ENCODE data around the gene DYNC2H1. TPM values are rescaled to one million over a fixed set of nuclear protein-coding genes. Genes with fewer than 3 reads are reported as not detected.

Gene DYNC2H1
- total RNA-seq, 1 donor from 2014 or later, result 46.4 TPM

GRCh38 chr11:103420593-103420992 is 311.4 kb downstream of the DYNC2H1 start:
- H3K4me3 ChIP-seq (ENCODE audit: low read length in 3 of 3), result no peak overlapping the region
- H3K9ac ChIP-seq (ENCODE audit: low read depth in 1 of 3, low read length in 3 of 3), result no peak overlapping the region
- no peaks in the 10 kb centered on the region for H3K27me3 ChIP-seq (ENCODE audit: control insufficient read depth in 3 of 3, insufficient read depth in 3 of 3, low read length in 3 of 3)
- no peak overlapping the region for H3K27ac ChIP-seq (ENCODE audit: low read depth, low read length)
- H3K36me3 ChIP-seq (ENCODE audit: control insufficient read depth in 3 of 3, insufficient read depth in 3 of 3, low read length in 3 of 3), result no peaks in the 10 kb centered on the region
- H3K9me3 ChIP-seq (ENCODE audit: control insufficient read depth in 3 of 3, low read length in 3 of 3), result peaks cover 0 to 2% (median 0%) of the 10 kb centered on the region in 3 donors
- no peaks in the 10 kb centered on the region for H3K4me1 ChIP-seq (ENCODE audit: control insufficient read depth in 3 of 3, insufficient read depth in 3 of 3, low read length in 3 of 3)

- H3K9ac ChIP-seq (ENCODE audit: low read depth in 1 of 3, low read length in 3 of 3), result no peak overlapping the region
- H3K4me1 ChIP-seq (ENCODE audit: control insufficient read depth in 3 of 3, insufficient read depth in 3 of 3, low read length in 3 of 3), result no peaks in the 10 kb centered on the region
- H3K4me3 ChIP-seq (ENCODE audit: low read length in 3 of 3), result no peak overlapping the region
- no peak overlapping the region for H3K27ac ChIP-seq (ENCODE audit: low read depth, low read length)
- no peaks in the 10 kb centered on the region for H3K9me3 ChIP-seq (ENCODE audit: control insufficient read depth in 3 of 3, low read length in 3 of 3)
- no peaks in the 10 kb centered on the region for H3K36me3 ChIP-seq (ENCODE audit: control insufficient read depth in 3 of 3, insufficient read depth in 3 of 3, low read length in 3 of 3)
- H3K27me3 ChIP-seq (ENCODE audit: control insufficient read depth in 3 of 3, insufficient read depth in 3 of 3, low read length in 3 of 3), result no peaks in the 10 kb centered on the region
Observed at GRCh38 chr11:103433386-103434072, 324.3 kb downstream of the DYNC2H1 start.

DNA sequence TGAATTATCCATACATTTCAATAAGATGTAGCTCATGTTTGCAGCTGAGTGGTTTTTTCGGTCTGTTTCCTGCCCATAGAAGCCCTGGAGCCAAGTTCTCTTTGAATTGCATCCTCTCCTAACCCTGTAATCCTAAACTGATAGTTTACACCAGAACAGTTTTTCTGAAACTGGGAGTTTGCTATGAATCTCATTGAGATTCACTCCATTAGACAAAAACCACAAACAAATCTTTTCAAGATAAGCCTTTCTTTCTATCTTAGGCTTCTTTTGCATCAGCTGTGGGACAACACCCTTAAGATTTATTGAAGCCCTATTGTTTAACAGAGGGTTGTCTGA is 324.8 kb downstream of the DYNC2H1 start:
- no peak overlapping the region for H3K27ac ChIP-seq (ENCODE audit: low read depth, low read length)
- no peaks in the 10 kb centered on the region for H3K4me1 ChIP-seq (ENCODE audit: control insufficient read depth in 3 of 3, insufficient read depth in 3 of 3, low read length in 3 of 3)
- H3K9me3 ChIP-seq (ENCODE audit: control insufficient read depth in 3 of 3, low read length in 3 of 3), result no peaks in the 10 kb centered on the region
- no peak overlapping the region for H3K9ac ChIP-seq (ENCODE audit: low read depth in 1 of 3, low read length in 3 of 3)
- no peak overlapping the region for H3K4me3 ChIP-seq (ENCODE audit: low read length in 3 of 3)
- no peaks in the 10 kb centered on the region for H3K27me3 ChIP-seq (ENCODE audit: control insufficient read depth in 3 of 3, insufficient read depth in 3 of 3, low read length in 3 of 3)
- no peaks in the 10 kb centered on the region for H3K36me3 ChIP-seq (ENCODE audit: control insufficient read depth in 3 of 3, insufficient read depth in 3 of 3, low read length in 3 of 3)

DNA sequence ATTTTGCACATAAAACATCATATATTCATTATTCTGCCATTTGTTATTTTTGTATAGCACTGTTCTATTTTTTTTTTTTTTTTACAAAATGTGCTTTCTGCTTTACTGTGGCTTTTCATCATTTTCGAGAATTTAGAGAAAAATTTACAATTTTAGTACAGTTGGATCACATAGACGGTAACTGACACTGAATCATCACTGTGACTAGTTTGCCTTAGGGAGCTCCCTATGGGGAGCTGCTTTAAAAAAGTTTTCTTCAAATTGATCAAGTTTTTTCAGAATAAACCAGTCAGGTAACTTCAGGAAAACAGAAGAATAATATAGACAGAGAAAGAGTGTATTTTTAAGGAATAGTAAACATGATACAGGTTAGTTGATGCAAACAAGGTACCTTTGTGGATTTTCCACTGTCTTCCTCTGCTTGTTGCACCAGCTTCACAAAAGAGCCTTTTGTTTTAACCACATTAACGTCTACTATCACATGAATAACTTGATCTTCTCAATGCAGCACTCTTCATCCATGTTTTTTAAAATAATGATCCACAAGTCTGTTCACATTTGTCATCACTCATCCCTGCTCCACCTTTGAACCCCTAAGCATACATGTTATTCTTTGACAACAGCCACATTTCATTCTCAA is 327.0 kb downstream of the DYNC2H1 start:
- Histone ChIP-seq H3K4me3 (ENCODE audit: low read length in 3 of 3) (no peak overlapping the region), H3K4me1 (ENCODE audit: control insufficient read depth in 3 of 3, insufficient read depth in 3 of 3, low read length in 3 of 3) (no peaks in the 10 kb centered on the region), H3K36me3 (ENCODE audit: control insufficient read depth in 3 of 3, insufficient read depth in 3 of 3, low read length in 3 of 3) (no peaks in the 10 kb centered on the region), H3K27ac (ENCODE audit: low read depth, low read length) (no peak overlapping the region), H3K9ac (ENCODE audit: low read depth in 1 of 3, low read length in 3 of 3) (no peak overlapping the region), H3K27me3 (ENCODE audit: control insufficient read depth in 3 of 3, insufficient read depth in 3 of 3, low read length in 3 of 3) (no peaks in the 10 kb centered on the region), H3K9me3 (ENCODE audit: control insufficient read depth in 3 of 3, low read length in 3 of 3) (no peaks in the 10 kb centered on the region)

- no peaks in the 10 kb centered on the region for H3K36me3 ChIP-seq (ENCODE audit: control insufficient read depth in 3 of 3, insufficient read depth in 3 of 3, low read length in 3 of 3)
- H3K4me3 ChIP-seq (ENCODE audit: low read length in 3 of 3), result no peak overlapping the region
- H3K4me1 ChIP-seq (ENCODE audit: control insufficient read depth in 3 of 3, insufficient read depth in 3 of 3, low read length in 3 of 3), result no peaks in the 10 kb centered on the region
- no peaks in the 10 kb centered on the region for H3K27me3 ChIP-seq (ENCODE audit: control insufficient read depth in 3 of 3, insufficient read depth in 3 of 3, low read length in 3 of 3)
- no peak overlapping the region for H3K9ac ChIP-seq (ENCODE audit: low read depth in 1 of 3, low read length in 3 of 3)
- no peaks in the 10 kb centered on the region for H3K9me3 ChIP-seq (ENCODE audit: control insufficient read depth in 3 of 3, low read length in 3 of 3)
- no peak overlapping the region for H3K27ac ChIP-seq (ENCODE audit: low read depth, low read length)
Observed at GRCh38 chr11:103441021-103441420, 331.8 kb downstream of the DYNC2H1 start.

GRCh38 chr11:103448966-103449365 is 339.7 kb downstream of the DYNC2H1 start:
- Histone ChIP-seq H3K27me3 (ENCODE audit: control insufficient read depth in 3 of 3, insufficient read depth in 3 of 3, low read length in 3 of 3) (no peaks in the 10 kb centered on the region), H3K36me3 (ENCODE audit: control insufficient read depth in 3 of 3, insufficient read depth in 3 of 3, low read length in 3 of 3) (no peaks in the 10 kb centered on the region), H3K9ac (ENCODE audit: low read depth in 1 of 3, low read length in 3 of 3) (no peak overlapping the region), H3K9me3 (ENCODE audit: control insufficient read depth in 3 of 3, low read length in 3 of 3) (no peaks in the 10 kb centered on the region), H3K4me1 (ENCODE audit: control insufficient read depth in 3 of 3, insufficient read depth in 3 of 3, low read length in 3 of 3) (no peaks in the 10 kb centered on the region), H3K4me3 (ENCODE audit: low read length in 3 of 3) (no peak overlapping the region), H3K27ac (ENCODE audit: low read depth, low read length) (no peak overlapping the region)

DNA sequence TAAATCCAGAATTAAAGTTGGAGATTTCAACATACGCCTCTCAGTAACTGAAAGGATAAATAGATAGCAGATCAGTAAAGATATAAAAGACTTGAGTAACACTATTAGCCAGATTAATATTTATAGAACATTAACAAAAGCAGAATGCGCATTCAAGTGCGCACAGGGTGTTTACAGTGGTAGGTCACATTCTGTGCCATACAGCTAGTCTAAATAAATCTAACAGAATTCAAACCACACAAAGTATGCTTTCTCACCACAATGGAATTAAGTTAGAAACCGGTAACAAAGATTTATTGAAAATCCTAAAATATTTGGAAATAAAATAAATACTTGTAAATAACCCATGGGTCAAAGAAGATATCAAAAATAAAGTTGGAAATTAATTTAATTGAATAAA is 341.0 kb downstream of the DYNC2H1 start:
- no peaks in the 10 kb centered on the region for H3K27me3 ChIP-seq (ENCODE audit: control insufficient read depth in 3 of 3, insufficient read depth in 3 of 3, low read length in 3 of 3)
- H3K9me3 ChIP-seq (ENCODE audit: control insufficient read depth in 3 of 3, low read length in 3 of 3), result no peaks in the 10 kb centered on the region
- no peaks in the 10 kb centered on the region for H3K36me3 ChIP-seq (ENCODE audit: control insufficient read depth in 3 of 3, insufficient read depth in 3 of 3, low read length in 3 of 3)
- no peak overlapping the region for H3K9ac ChIP-seq (ENCODE audit: low read depth in 1 of 3, low read length in 3 of 3)
- no peak overlapping the region for H3K4me3 ChIP-seq (ENCODE audit: low read length in 3 of 3)
- H3K4me1 ChIP-seq (ENCODE audit: control insufficient read depth in 3 of 3, insufficient read depth in 3 of 3, low read length in 3 of 3), result no peaks in the 10 kb centered on the region
- no peak overlapping the region for H3K27ac ChIP-seq (ENCODE audit: low read depth, low read length)

DNA sequence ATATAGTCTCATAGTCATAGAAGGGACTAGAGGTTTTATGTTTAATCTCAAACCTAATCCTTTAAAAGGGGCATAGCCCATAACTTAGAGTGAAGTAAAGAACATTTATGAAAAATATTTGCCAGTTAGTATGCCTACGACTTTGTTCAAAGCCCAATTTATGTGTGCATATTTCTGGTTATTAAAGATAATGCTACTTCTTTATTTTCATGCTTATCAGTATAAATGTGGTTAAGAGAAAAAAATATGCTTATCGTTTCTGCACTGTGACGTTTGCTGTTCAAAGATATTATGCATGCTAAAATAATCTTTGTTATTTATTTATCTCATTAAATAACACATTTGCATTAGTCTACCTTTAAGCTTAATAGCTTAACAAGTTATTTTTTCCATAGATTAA is 343.9 kb downstream of the DYNC2H1 start:
- H3K9me3 ChIP-seq (ENCODE audit: control insufficient read depth in 3 of 3, low read length in 3 of 3), result no peaks in the 10 kb centered on the region
- H3K9ac ChIP-seq (ENCODE audit: low read depth in 1 of 3, low read length in 3 of 3), result no peak overlapping the region
- no peak overlapping the region for H3K27ac ChIP-seq (ENCODE audit: low read depth, low read length)
- H3K36me3 ChIP-seq (ENCODE audit: control insufficient read depth in 3 of 3, insufficient read depth in 3 of 3, low read length in 3 of 3), result no peaks in the 10 kb centered on the region
- H3K4me3 ChIP-seq (ENCODE audit: low read length in 3 of 3), result no peak overlapping the region
- H3K27me3 ChIP-seq (ENCODE audit: control insufficient read depth in 3 of 3, insufficient read depth in 3 of 3, low read length in 3 of 3), result no peaks in the 10 kb centered on the region
- H3K4me1 ChIP-seq (ENCODE audit: control insufficient read depth in 3 of 3, insufficient read depth in 3 of 3, low read length in 3 of 3), result no peaks in the 10 kb centered on the region

DNA sequence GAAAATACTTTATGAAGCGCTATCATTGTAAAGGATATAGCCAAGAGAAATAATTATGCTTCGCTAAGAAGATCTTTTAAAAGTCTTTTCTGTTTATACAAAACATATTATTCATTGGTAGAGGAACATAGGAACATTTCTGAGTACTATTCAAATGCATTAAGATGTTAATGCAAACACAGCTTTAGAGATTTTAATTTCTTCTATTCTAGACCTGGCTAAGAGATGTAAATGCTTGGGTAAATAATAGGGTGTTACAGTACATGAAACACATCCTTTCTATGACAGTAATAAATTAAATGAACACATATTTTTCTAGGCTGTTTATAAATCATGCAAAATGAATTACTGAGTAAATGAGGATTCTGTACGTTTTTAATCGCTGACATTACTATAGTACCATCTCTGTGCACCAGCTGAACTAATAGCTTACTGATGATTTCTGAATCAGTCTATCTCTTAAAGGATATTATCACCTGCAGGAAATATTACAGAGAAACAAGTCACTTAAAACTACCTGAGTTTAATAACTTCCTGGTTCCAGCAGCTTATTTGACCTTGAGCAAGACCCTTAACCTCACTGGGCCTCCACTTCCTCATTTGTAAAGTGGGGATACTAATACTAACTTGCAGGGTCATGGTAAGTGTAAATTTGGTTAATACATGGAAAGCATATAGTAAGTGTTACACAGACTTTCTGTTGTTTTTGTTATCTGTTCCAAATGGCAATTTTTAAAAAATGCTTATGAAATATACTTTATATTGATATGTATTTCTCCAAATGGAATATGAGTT is 344.9 kb downstream of the DYNC2H1 start:
- Histone ChIP-seq H3K9me3 (ENCODE audit: control insufficient read depth in 3 of 3, low read length in 3 of 3) (no peaks in the 10 kb centered on the region), H3K4me1 (ENCODE audit: control insufficient read depth in 3 of 3, insufficient read depth in 3 of 3, low read length in 3 of 3) (no peaks in the 10 kb centered on the region), H3K4me3 (ENCODE audit: low read length in 3 of 3) (no peak overlapping the region), H3K27ac (ENCODE audit: low read depth, low read length) (no peak overlapping the region), H3K36me3 (ENCODE audit: control insufficient read depth in 3 of 3, insufficient read depth in 3 of 3, low read length in 3 of 3) (no peaks in the 10 kb centered on the region), H3K27me3 (ENCODE audit: control insufficient read depth in 3 of 3, insufficient read depth in 3 of 3, low read length in 3 of 3) (no peaks in the 10 kb centered on the region), H3K9ac (ENCODE audit: low read depth in 1 of 3, low read length in 3 of 3) (no peak overlapping the region)

GRCh38 chr11:103464420-103464819 is 355.2 kb downstream of the DYNC2H1 start:
- no peaks in the 10 kb centered on the region for H3K9me3 ChIP-seq (ENCODE audit: control insufficient read depth in 3 of 3, low read length in 3 of 3)
- H3K4me3 ChIP-seq (ENCODE audit: low read length in 3 of 3), result no peak overlapping the region
- H3K4me1 ChIP-seq (ENCODE audit: control insufficient read depth in 3 of 3, insufficient read depth in 3 of 3, low read length in 3 of 3), result no peaks in the 10 kb centered on the region
- no peaks in the 10 kb centered on the region for H3K27me3 ChIP-seq (ENCODE audit: control insufficient read depth in 3 of 3, insufficient read depth in 3 of 3, low read length in 3 of 3)
- no peaks in the 10 kb centered on the region for H3K36me3 ChIP-seq (ENCODE audit: control insufficient read depth in 3 of 3, insufficient read depth in 3 of 3, low read length in 3 of 3)
- H3K27ac ChIP-seq (ENCODE audit: low read depth, low read length), result no peak overlapping the region
- no peak overlapping the region for H3K9ac ChIP-seq (ENCODE audit: low read depth in 1 of 3, low read length in 3 of 3)

Measured in skeletal muscle tissue (tissue), 4 donors.